Measurements from ENCODE around the gene KLRC4. TPM values are rescaled to one million over a fixed set of nuclear protein-coding genes. Genes with fewer than 3 reads are reported as not detected.
A peak's percentile ranks its signal among the peaks of the same experiment; 100 is the strongest.

The KLRC4 gene
- total and polyA plus RNA-seq, 2 donors (not counting 1 experiment from before 2014, with no cell fraction given) = not detected

DNA sequence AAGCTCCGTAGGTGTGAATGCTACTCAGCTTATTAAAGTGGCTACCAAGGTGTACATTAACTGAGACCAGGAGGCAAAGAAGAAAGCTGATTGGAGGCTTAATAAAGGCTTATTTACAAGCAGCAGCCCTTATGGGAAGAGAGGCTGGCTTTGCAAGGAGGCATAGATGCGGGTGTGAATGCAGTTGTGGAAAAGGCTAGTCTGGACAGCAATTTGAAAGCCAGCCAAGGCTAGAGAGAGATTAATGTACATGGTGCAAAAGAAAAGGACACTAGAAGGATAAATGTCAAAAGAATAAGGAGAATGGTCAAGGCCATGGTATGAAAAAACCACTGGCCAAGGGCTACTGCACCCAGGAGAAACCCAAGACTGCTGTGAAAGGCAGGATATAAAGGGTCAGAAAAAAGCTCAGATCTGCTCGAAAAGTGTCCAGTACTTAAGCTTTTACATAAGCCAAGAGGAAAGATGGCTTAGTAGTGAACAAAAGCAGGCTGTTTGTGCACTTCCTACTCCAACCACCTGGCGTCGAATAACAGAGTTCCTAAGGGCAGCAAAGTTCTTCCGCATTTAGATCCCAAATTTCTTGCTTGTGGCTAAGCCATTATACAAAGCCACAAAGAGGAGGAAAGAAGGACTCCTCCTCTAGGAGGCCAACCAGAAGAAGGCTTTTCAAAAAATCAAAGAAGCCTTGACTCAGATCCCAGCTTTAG is 43.7 kb downstream of the KLRC4 start:
- Histone ChIP-seq H3K4me2 (ENCODE audit: extremely low read depth, insufficient read depth, low read length) (peak overlapping the region; percentile 85), H3K9ac (ENCODE audit: insufficient read depth, low read length) (no peak overlapping the region), H3K9me3 (ENCODE audit: control insufficient read depth, insufficient read depth, low read depth, low read length) (no peaks in the 10 kb centered on the region), H3K36me3 (ENCODE audit: control insufficient read depth, insufficient read depth, low read length) (no peaks in the 10 kb centered on the region), H3K4me3 (replicated peaks in 1 of 4; ENCODE audit: control extremely low read depth in 1 of 4, insufficient read depth in 1 of 4, low read depth in 3 of 4, low read length in 4 of 4) (peak overlapping the region in 3 of 4 experiments; percentile 61 to 88 (median 73)), H3K79me2 (ENCODE audit: control insufficient read depth, insufficient read depth, low read length) (no peaks in the 10 kb centered on the region), H2AFZ (ENCODE audit: low read length) (peak overlapping the region; percentile 100), H3K4me1 (ENCODE audit: control insufficient read depth, extremely low read depth, insufficient read depth, low read length) (peaks cover 9% of the 10 kb centered on the region), H4K20me1 (ENCODE audit: control insufficient read depth, extremely low read depth, insufficient read depth, low read length) (no peaks in the 10 kb centered on the region), H3K27me3 (ENCODE audit: control insufficient read depth, insufficient read depth, low read length) (no peaks in the 10 kb centered on the region), H3K27ac (ENCODE audit: insufficient read depth, low read length) (no peak overlapping the region)
- TF ChIP-seq EZH2 (IDR thresholded peaks at IDR 0.05; ENCODE audit: low read length, missing control alignments) = no peak
- TF ChIP-seq, protein P1, sequence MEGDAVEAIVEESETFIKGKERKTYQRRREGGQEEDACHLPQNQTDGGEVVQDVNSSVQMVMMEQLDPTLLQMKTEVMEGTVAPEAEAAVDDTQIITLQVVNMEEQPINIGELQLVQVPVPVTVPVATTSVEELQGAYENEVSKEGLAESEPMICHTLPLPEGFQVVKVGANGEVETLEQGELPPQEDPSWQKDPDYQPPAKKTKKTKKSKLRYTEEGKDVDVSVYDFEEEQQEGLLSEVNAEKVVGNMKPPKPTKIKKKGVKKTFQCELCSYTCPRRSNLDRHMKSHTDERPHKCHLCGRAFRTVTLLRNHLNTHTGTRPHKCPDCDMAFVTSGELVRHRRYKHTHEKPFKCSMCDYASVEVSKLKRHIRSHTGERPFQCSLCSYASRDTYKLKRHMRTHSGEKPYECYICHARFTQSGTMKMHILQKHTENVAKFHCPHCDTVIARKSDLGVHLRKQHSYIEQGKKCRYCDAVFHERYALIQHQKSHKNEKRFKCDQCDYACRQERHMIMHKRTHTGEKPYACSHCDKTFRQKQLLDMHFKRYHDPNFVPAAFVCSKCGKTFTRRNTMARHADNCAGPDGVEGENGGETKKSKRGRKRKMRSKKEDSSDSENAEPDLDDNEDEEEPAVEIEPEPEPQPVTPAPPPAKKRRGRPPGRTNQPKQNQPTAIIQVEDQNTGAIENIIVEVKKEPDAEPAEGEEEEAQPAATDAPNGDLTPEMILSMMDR (conservative IDR thresholded peaks at IDR 0.05 in 1 of 2, IDR thresholded peaks at IDR 0.05 in 1 of 2; ENCODE audit: low read depth in 1 of 2, low read length in 2 of 2) = peak; percentile 30 to 40
- DNase-seq (ENCODE audit: low read depth in 2 of 2) = peak; percentile 42 to 58

DNA sequence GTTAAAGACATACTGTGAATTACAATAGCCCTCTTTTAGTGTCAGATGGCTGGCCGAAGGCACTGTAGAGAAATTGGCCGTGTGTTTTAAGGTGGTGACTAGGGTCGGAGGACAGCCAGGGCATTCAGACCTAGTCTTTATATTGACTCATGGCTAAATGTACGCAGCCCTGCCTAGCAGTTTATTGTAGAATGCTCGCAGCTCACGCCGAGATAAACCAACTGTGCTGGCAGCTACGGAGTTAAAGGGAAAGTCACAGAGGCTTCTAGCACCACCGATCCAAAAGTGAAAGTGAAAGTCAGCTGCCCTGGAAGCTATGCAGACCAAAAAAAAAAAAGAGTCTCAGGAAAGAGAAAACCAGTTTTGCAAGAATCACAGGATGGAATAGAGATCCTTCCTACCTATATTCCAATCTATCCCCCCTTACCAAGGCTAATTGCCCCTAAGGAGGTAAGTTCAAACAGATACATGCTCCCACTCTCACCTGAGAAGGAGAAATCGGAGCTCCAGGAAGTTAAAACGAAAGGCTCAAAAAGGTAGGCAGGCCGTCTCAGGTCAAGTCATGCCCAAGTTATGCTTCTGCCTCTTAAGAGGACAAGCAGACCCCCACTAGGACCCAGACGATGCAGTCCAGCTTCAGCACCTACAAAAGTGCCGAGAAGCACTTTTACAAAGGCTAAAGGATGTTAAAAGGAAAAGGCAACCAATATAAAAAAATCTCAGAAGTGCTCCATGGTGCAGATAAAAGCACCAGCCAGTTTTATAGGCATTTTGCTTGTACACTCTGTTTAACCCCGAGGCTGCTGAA is 44.5 kb downstream of the KLRC4 start:
- Histone ChIP-seq H2AFZ (ENCODE audit: low read length) (peak overlapping the region; percentile 100), H4K20me1 (ENCODE audit: control insufficient read depth, extremely low read depth, insufficient read depth, low read length) (no peaks in the 10 kb centered on the region), H3K4me1 (ENCODE audit: control insufficient read depth, extremely low read depth, insufficient read depth, low read length) (peaks cover 9% of the 10 kb centered on the region), H3K9ac (ENCODE audit: insufficient read depth, low read length) (peak overlapping the region; percentile 52), H3K79me2 (ENCODE audit: control insufficient read depth, insufficient read depth, low read length) (no peaks in the 10 kb centered on the region), H3K9me3 (ENCODE audit: control insufficient read depth, insufficient read depth, low read depth, low read length) (no peaks in the 10 kb centered on the region), H3K27me3 (ENCODE audit: control insufficient read depth, insufficient read depth, low read length) (no peaks in the 10 kb centered on the region), H3K27ac (ENCODE audit: insufficient read depth, low read length) (peak overlapping the region; percentile 75), H3K36me3 (ENCODE audit: control insufficient read depth, insufficient read depth, low read length) (no peaks in the 10 kb centered on the region), H3K4me2 (ENCODE audit: extremely low read depth, insufficient read depth, low read length) (peak overlapping the region; percentile 85), H3K4me3 (replicated peaks in 1 of 4; ENCODE audit: control extremely low read depth in 1 of 4, insufficient read depth in 1 of 4, low read depth in 3 of 4, low read length in 4 of 4) (peak overlapping the region; percentile 59 to 88 (median 67))
- peak; percentile 80 to 91 for DNase-seq (ENCODE audit: low read depth in 2 of 2)
- no peak for TF ChIP-seq EZH2 (IDR thresholded peaks at IDR 0.05; ENCODE audit: low read length, missing control alignments)

DNA sequence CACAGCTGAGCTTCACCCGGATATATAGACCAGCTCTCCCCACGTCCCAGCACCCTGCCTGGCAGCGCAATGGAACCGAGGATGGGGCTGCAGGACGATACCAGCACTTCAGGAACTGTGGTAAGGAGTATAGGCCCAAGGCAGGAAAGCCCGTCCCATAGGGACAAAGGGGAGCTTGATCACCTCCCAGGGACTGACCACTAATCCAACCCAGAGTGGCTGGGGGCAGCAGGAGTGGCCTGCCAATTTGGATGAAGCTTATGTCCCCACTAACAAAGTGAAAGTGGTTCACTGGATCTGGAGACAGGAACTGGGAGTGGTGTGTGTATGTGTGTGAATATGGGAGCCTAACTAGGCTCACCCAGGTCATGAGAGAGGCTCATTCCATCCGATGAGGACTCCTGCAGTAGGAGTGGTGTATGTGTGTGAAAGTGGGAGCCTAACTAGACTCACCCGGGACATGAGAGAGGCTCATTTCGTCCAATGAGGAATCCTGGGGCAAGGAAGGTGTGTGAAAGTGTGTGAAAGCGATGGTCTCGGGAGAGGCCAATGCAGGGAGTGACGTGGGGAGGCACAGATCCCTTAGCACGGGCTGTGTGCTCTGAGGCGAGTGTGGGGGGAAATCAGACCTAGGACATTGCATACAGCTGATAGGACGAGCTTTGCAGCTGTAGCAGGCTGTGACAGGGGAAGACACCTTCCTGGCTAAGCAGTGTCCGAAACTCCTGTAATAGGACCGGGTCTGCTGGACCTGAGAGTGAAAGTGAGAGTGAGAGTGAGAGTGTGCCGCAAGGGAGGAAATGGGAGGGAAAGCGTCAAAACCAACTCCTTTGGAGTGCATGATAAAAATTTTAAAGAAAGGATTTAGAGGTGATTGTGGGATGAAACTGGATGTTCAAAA is 45.4 kb downstream of the KLRC4 start:
- Histone ChIP-seq H2AFZ (ENCODE audit: low read length) (peak overlapping the region; percentile 100), H3K4me1 (ENCODE audit: control insufficient read depth, extremely low read depth, insufficient read depth, low read length) (peaks cover 9% of the 10 kb centered on the region), H3K9ac (ENCODE audit: insufficient read depth, low read length) (peak overlapping the region; percentile 52), H3K9me3 (ENCODE audit: control insufficient read depth, insufficient read depth, low read depth, low read length) (no peaks in the 10 kb centered on the region), H3K4me3 (replicated peaks in 1 of 4; ENCODE audit: control extremely low read depth in 1 of 4, insufficient read depth in 1 of 4, low read depth in 3 of 4, low read length in 4 of 4) (peak overlapping the region; percentile 59 to 88 (median 67)), H4K20me1 (ENCODE audit: control insufficient read depth, extremely low read depth, insufficient read depth, low read length) (no peaks in the 10 kb centered on the region), H3K79me2 (ENCODE audit: control insufficient read depth, insufficient read depth, low read length) (no peaks in the 10 kb centered on the region), H3K27me3 (ENCODE audit: control insufficient read depth, insufficient read depth, low read length) (no peaks in the 10 kb centered on the region), H3K36me3 (ENCODE audit: control insufficient read depth, insufficient read depth, low read length) (no peaks in the 10 kb centered on the region), H3K4me2 (ENCODE audit: extremely low read depth, insufficient read depth, low read length) (peak overlapping the region; percentile 85), H3K27ac (ENCODE audit: insufficient read depth, low read length) (peak overlapping the region; percentile 75)
- TF ChIP-seq, protein P1 (conservative IDR thresholded peaks at IDR 0.05 in 1 of 2, IDR thresholded peaks at IDR 0.05 in 1 of 2; ENCODE audit: low read depth in 1 of 2, low read length in 2 of 2) = no peak
- TF ChIP-seq EZH2 (IDR thresholded peaks at IDR 0.05; ENCODE audit: low read length, missing control alignments) = no peak
- peak; percentile 50 to 65 for DNase-seq (ENCODE audit: low read depth in 2 of 2)

Data from fibroblast of lung (primary cell).